Esophagus squamous epithelium (tissue), 5 donors: ENCODE measurements around the gene LENG8. TPM values are rescaled to one million over a fixed set of nuclear protein-coding genes. Genes with fewer than 3 reads are reported as not detected.

ENCODE experiments used
- DNase-seq: peaks from one replicate; lab custom pipeline; 2025; lab: John Stamatoyannopoulos, UW
- H3K27ac ChIP-seq, 4 donors: fragments of 200-600 bp; sonication (generic); one replicate each; pipeline ENCODE4 v1.5.1; 2016 to 2019; ENCODE audit warnings: mild to moderate bottlenecking in 1 of 4
- H3K27me3 ChIP-seq, 4 donors: fragments of 200-600 bp; sonication (generic); 1 replicate in 3 of 4; 2 replicates in 1 of 4; pipeline versions ENCODE4 v1.5.1 to v1.6.0; 2017 to 2021; ENCODE audit warnings: antibody characterized with exemption in 1 of 4
- H3K36me3 ChIP-seq, 3 donors: fragments of 200-600 bp; sonication (generic); one replicate each; pipeline ENCODE4 v1.5.1; 2016 to 2019
- H3K4me1 ChIP-seq, 3 donors: fragments of 200-600 bp; sonication (generic); one replicate each; pipeline ENCODE4 v1.5.1; 2017 to 2019
- H3K4me3 ChIP-seq, 4 donors: fragments of 200-600 bp; sonication (generic); 1 replicate in 3 of 4; 2 replicates in 1 of 4; pipeline ENCODE4 v1.5.1; 2016 to 2019; ENCODE audit warnings: mild to moderate bottlenecking in 2 of 4, moderate library complexity in 1 of 4
- H3K9me3 ChIP-seq, 3 donors: fragments of 200-600 bp; sonication (generic); one replicate each; pipeline ENCODE4 v1.5.1; 2016 to 2019
- POLR2A ChIP-seq, 4 donors: fragments of 450-650 bp; IDR thresholded peaks; one replicate each; pipeline ENCODE4 v1.6.1; 2017; ENCODE audit warnings: antibody characterized with exemption in 4 of 4, mild to moderate bottlenecking in 4 of 4, moderate library complexity in 3 of 4
- WGBS, 2 donors: methylation state at CpG; one replicate each; pipeline ENCODE4 v1.1.5; 2018; 5-methylcytosine and 5-hydroxymethylcytosine counted together
- intact Hi-C: fragments of 100-400 bp; cut with DNase I; formaldehyde crosslinking; loops from one replicate; pipeline ENCODE4 v1.15.0; 2022
- total RNA-seq, 4 donors: library from RNA; depleted of rRNA; stranded (reverse); fragments of >200 nt; gene quantifications; one replicate each; pipeline ENCODE4 v1.1.0, GENCODE V29; 2016
- TF ChIP-seq, protein P1 (sequence below), 6 experiments: fragments of 450-650 bp in 4 of 6; fragments of 200-600 bp in 2 of 6; sonication (generic) in 2 of 6; IDR thresholded peaks; one replicate each; pipeline ENCODE4 v1.5.1; 2016 to 2019; ENCODE audit warnings: antibody characterized with exemption in 6 of 6, mild to moderate bottlenecking in 4 of 6, moderate library complexity in 4 of 6
- donor health status: DM: yes; HTN: yes; CAD: no.

The LENG8 gene
- total RNA-seq, 4 donors from 2014 or later, result 22.9 to 95.2 (median 49.6) TPM

DNA sequence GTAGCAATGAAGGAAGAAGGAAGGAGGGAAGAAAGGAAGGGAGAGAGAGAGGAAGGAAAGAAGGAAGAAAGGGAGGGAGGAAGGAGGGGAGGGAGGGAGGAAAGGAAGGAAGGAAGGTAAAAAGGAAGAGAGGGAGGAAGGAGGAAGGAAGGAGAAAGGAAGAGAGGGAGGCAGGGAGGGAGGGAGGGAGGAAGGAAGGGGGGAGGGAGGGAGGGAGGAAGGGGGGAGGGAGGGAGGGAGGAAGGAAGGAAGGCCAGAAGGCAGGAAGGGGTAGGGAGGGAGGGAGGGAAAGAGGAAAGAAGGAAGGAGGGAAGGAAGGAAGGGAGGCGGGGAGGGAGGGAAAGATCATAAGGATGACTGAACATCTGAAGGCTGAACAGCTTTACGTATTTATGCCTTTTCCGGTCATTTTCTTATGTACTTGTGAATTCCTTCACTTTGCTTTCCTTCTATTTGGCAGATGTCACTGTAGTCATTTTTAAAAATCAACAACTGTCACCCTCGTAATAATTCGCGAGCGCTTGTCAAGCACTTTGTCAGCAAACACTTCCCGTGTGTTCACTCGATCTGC is 40.5 kb upstream of the LENG8 start:
- no peak for DNase-seq
- H3K4me1 ChIP-seq, result no peaks in the 10 kb centered on the region
- no peak overlapping the region for H3K27ac ChIP-seq
- WGBS, 2 donors, result 80 to 89% methylated on average over 9 of the region's 9 CpGs
- intact Hi-C loops, result no loop called here
- H3K36me3 ChIP-seq, result no peaks in the 10 kb centered on the region
- TF ChIP-seq, protein P1, sequence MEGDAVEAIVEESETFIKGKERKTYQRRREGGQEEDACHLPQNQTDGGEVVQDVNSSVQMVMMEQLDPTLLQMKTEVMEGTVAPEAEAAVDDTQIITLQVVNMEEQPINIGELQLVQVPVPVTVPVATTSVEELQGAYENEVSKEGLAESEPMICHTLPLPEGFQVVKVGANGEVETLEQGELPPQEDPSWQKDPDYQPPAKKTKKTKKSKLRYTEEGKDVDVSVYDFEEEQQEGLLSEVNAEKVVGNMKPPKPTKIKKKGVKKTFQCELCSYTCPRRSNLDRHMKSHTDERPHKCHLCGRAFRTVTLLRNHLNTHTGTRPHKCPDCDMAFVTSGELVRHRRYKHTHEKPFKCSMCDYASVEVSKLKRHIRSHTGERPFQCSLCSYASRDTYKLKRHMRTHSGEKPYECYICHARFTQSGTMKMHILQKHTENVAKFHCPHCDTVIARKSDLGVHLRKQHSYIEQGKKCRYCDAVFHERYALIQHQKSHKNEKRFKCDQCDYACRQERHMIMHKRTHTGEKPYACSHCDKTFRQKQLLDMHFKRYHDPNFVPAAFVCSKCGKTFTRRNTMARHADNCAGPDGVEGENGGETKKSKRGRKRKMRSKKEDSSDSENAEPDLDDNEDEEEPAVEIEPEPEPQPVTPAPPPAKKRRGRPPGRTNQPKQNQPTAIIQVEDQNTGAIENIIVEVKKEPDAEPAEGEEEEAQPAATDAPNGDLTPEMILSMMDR (IDR thresholded peaks at IDR 0.05), result no peak
- no peak for TF ChIP-seq POLR2A (IDR thresholded peaks at IDR 0.05)
- no peaks in the 10 kb centered on the region for H3K9me3 ChIP-seq
- H3K27me3 ChIP-seq, result peaks cover 0 to 29% (median 0%) of the 10 kb centered on the region in 4 donors
- no peak overlapping the region for H3K4me3 ChIP-seq

DNA sequence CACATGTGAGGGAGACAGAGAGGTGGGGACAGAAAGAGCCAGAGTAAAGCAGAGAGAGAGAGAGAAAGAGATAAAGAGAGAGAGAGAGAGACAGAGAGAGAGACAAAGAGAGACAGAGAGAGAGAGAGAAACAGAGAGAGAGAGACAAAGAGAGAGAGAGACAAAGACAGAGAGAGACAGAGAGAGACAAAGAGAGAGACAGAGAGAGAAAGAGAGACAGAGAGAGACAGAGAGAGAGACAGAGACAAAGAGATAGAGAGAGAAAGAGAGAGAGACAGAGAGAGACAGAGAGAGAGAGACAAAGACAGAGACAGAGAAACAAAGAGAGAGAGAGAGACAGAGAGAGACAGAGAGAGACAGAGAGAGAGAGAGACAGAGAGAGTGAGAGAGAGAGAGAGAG is 38.0 kb upstream of the LENG8 start:
- Histone ChIP-seq H3K9me3 (no peaks in the 10 kb centered on the region), H3K4me1 (peaks cover 0 to 12% (median 0%) of the 10 kb centered on the region in 3 donors), H3K27ac (no peak overlapping the region), H3K27me3 (peaks cover 0 to 50% (median 4%) of the 10 kb centered on the region in 4 donors), H3K4me3 (no peak overlapping the region), H3K36me3 (no peaks in the 10 kb centered on the region)
- intact Hi-C loops, result no loop called here
- TF ChIP-seq POLR2A (IDR thresholded peaks at IDR 0.05), result no peak
- TF ChIP-seq, protein P1 (IDR thresholded peaks at IDR 0.05), result no peak
- DNase-seq, result no peak

DNA sequence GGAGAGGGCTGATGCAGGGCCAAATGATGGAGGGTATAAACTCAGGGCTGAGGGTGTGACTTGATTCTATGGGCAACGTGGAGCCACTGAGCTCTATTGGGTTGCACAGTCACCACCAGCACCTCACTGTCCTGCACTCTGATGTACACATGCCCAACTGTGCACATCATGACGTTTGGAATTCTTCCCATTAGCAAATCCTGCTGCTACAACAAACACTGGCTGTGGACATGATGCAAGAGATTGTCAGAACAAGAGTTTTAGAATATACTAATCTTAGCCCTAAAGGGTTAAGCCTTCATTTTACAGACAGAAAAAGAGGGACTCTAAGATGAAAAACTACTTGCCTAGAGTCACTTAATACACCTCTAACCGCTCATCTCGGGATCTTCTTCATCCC is 36.1 kb upstream of the LENG8 start:
- Histone ChIP-seq H3K36me3 (no peaks in the 10 kb centered on the region), H3K9me3 (no peaks in the 10 kb centered on the region), H3K4me1 (peaks cover 0 to 18% (median 0%) of the 10 kb centered on the region in 3 donors), H3K27me3 (peaks cover 0 to 68% (median 8%) of the 10 kb centered on the region in 4 donors), H3K4me3 (no peak overlapping the region), H3K27ac (no peak overlapping the region)
- intact Hi-C loops, result no loop called here
- TF ChIP-seq POLR2A (IDR thresholded peaks at IDR 0.05), result no peak
- TF ChIP-seq, protein P1 (IDR thresholded peaks at IDR 0.05), result no peak
- WGBS, 2 donors, result 52 to 55% methylated on average over 4 of the region's 4 CpGs
- no peak for DNase-seq

DNA sequence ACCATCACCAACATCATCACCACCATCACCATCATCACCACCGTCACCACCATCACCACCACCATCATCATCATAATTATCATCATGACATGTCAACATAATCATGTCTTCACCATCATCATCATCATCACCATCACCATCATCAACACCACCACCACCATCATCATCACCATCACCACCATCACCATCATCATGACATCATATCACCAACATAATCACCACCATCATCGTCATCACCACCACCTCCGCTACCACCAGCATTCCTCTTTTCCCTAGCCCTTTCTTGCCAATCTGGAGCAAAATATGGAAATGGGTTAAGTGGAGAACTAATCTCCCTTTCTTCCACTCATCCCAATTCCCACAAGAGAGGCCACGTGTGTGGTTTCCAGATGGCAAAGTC is 34.8 kb upstream of the LENG8 start:
- peaks cover 0 to 30% (median 0%) of the 10 kb centered on the region in 3 donors for H3K4me1 ChIP-seq
- intact Hi-C loops, result no loop called here
- no peaks in the 10 kb centered on the region for H3K9me3 ChIP-seq
- TF ChIP-seq, protein P1 (IDR thresholded peaks at IDR 0.05), result no peak
- no peak for TF ChIP-seq POLR2A (IDR thresholded peaks at IDR 0.05)
- peaks cover 0 to 81% (median 8%) of the 10 kb centered on the region in 4 donors for H3K27me3 ChIP-seq
- no peak for DNase-seq
- H3K27ac ChIP-seq, result no peak overlapping the region
- 90 to 91% methylated on average over 4 of the region's 4 CpGs for WGBS, 2 donors
- no peak overlapping the region for H3K4me3 ChIP-seq
- no peaks in the 10 kb centered on the region for H3K36me3 ChIP-seq

DNA sequence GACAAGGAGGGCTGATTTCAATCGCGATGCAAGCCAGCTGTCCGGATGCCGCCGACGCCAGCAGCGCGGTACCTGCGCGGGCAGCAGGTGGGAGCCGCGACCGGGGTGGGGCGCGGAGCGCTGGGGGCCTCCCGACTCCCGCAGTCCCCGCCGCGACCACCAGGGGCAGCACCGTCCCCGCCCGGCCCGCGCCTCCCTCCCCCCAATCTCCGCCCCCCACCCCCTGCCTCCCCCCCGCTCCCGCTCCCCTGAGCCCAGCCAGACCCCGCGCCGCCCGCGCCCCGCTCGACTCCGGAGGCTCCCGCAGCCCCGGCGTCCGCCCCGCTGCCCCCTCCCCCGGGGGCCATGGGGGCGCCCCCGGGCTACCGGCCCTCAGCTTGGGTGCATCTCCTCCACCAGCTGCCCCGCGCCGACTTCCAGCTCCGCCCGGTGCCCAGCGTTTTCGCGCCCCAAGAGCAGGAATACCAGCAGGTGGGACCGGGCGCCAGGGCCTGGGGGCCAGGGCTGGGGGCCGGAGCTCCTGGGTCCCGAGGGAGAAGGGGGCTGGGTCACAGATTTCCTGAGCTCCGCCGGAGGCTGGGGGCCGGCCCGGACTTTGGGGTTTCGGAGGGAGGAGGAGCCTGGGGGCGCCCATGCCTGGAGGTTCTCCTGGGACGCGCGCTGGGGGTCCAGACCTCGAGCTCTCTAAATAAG is 33.6 kb upstream of the LENG8 start, which contains the start of gene TTYH1:
Gene TTYH1 (plus strand): TSS at position 257 of the 693 bp plus-strand sequence. CDS start 89 bp downstream, at position 346.
- peaks cover 0 to 90% (median 10%) of the 10 kb centered on the region in 4 donors for H3K27me3 ChIP-seq
- WGBS, 2 donors, result 21% methylated on average over 13 of the region's 68 CpGs; no CpG with 5 or more reads in 1 of the 2 donors

More for the DNA sequence above, 33.6 kb upstream of the LENG8 start, which contains the start of gene TTYH1:
- no peaks in the 10 kb centered on the region for H3K36me3 ChIP-seq
- H3K4me1 ChIP-seq, result peaks cover 0 to 33% (median 0%) of the 10 kb centered on the region in 3 donors
- no peaks in the 10 kb centered on the region for H3K9me3 ChIP-seq
- H3K4me3 ChIP-seq, result peak within 1 kb of the TSS in 3 of 4 donors; percentile 10 to 28 (median 24)
- no peak for DNase-seq
- TF ChIP-seq POLR2A (IDR thresholded peaks at IDR 0.05), result no peak
- TF ChIP-seq, protein P1 (IDR thresholded peaks at IDR 0.05), result no peak
- H3K27ac ChIP-seq, result no peak within 1 kb of the TSS
- intact Hi-C loops, result no loop called here
